DND-41 (cell line): Measurements from ENCODE around the gene NEDD4L.

Source experiments
- CTCF ChIP-seq: IDR thresholded peaks from 2 replicates; pipeline ENCODE4 v1.5.1; 2012; ENCODE audit warnings: borderline replicate concordance, low read length, moderate library complexity, mild to moderate bottlenecking; ENCODE audit not compliant: poor library complexity, severe bottlenecking; ENCODE audit errors: extremely low read depth
- EZH2 ChIP-seq: IDR thresholded peaks from 3 replicates; pipeline ENCODE4 v1.6.1; 2012; ENCODE audit warnings: borderline replicate concordance, low read depth, mild to moderate bottlenecking, moderate library complexity, low read length, inconsistent platforms; ENCODE audit not compliant: severe bottlenecking

GRCh38 chr18:58045242-58046092 lies 1.4 kb downstream of the NEDD4L start:
- no peak for TF ChIP-seq CTCF
- TF ChIP-seq EZH2, result no peak
